GM19351 (cell line): Measurements from ENCODE around the gene SVIP.

Experiments used
- ATAC-seq: cut with Tn5 transposase; IDR thresholded peaks from one replicate; pipeline ENCODE4 v1.9.1; 2021; ENCODE audit warnings: mild to moderate bottlenecking, moderate library complexity; ENCODE audit not compliant: unreplicated experiment

SVIP gene

GRCh38 chr11:22829231-22830081, at the start of gene SVIP:
SVIP (minus strand) TSS chr11:22829801; CDS start chr11:22829748, 53 bp downstream.
- ATAC-seq, result peak; percentile 86

GRCh38 chr11:22878604-22879003, 49.0 kb upstream of the SVIP start:
- no peak for ATAC-seq

GRCh38 chr11:22878039-22878438, 48.4 kb upstream of the SVIP start:
- ATAC-seq, result no peak

GRCh38 chr11:22875869-22876473, 46.4 kb upstream of the SVIP start:
- ATAC-seq, result peak; percentile 99

GRCh38 chr11:22869325-22869724, 39.7 kb upstream of the SVIP start:
- peak; percentile 61 for ATAC-seq

GRCh38 chr11:22860241-22860640, 30.6 kb upstream of the SVIP start, which contains the start of gene CCDC179:
CCDC179 (minus strand) TSS chr11:22860474; CDS start chr11:22860421, 53 bp downstream.
- ATAC-seq, result no peak

- no peak for ATAC-seq
Measured at GRCh38 chr11:22859756-22860155, 30.2 kb upstream of the SVIP start.

GRCh38 chr11:22851477-22851876, 21.9 kb upstream of the SVIP start:
- ATAC-seq, result no peak

- ATAC-seq, result no peak
Measured at GRCh38 chr11:22846726-22847125, 17.1 kb upstream of the SVIP start.

- ATAC-seq, result no peak
Measured at GRCh38 chr11:22832315-22833015, 2.9 kb upstream of the SVIP start.

GRCh38 chr11:22830082-22830414, 447 bp upstream of the SVIP start:
- no peak for ATAC-seq

GRCh38 chr11:22828373-22828772, 1.2 kb downstream of the SVIP start:
- ATAC-seq, result no peak

GRCh38 chr11:22822203-22822602, 7.4 kb downstream of the SVIP start:
- no peak for ATAC-seq

- ATAC-seq, result no peak
Measured at GRCh38 chr11:22809893-22810292, 19.7 kb downstream of the SVIP start.

GRCh38 chr11:22808571-22809197, 20.9 kb downstream of the SVIP start:
- ATAC-seq, result peak; percentile 27

- ATAC-seq, result peak; percentile 95
Measured at GRCh38 chr11:22807855-22808570, 21.6 kb downstream of the SVIP start.

GRCh38 chr11:22807391-22807790, 22.2 kb downstream of the SVIP start:
- no peak for ATAC-seq

- no peak for ATAC-seq
Measured at GRCh38 chr11:22802861-22803260, 26.7 kb downstream of the SVIP start.

GRCh38 chr11:22800482-22800881, 29.1 kb downstream of the SVIP start:
- ATAC-seq, result no peak

GRCh38 chr11:22798901-22799300, 30.7 kb downstream of the SVIP start:
- ATAC-seq, result no peak

- ATAC-seq, result no peak
Measured at GRCh38 chr11:22797047-22797446, 32.6 kb downstream of the SVIP start.
